IMR-90 (cell line): ENCODE measurements around the gene STIL. TPM values are rescaled to one million over a fixed set of nuclear protein-coding genes. Genes with fewer than 3 reads are reported as not detected.

Experiments used
- CHD1 ChIP-seq: IDR thresholded peaks from 2 replicates; pipeline ENCODE4 v1.6.1; 2012; ENCODE audit warnings: low read depth, low read length, improper control_type of control experiment
- ELK1 ChIP-seq: fragments of 150-350 bp; IDR thresholded peaks from 2 replicates; pipeline ENCODE4 v1.6.1; 2016; ENCODE audit warnings: low read depth, mild to moderate bottlenecking, low read length, moderate library complexity, borderline replicate concordance
- FOS ChIP-seq: fragments of 150-350 bp; IDR thresholded peaks from 2 replicates; pipeline ENCODE4 v1.6.1; 2016; ENCODE audit warnings: low read depth, low read length
- MXI1 ChIP-seq: IDR thresholded peaks from 2 replicates; pipeline ENCODE4 v1.6.1; 2012; ENCODE audit warnings: low read depth, mild to moderate bottlenecking, low read length, moderate library complexity, borderline replicate concordance
- polyA plus RNA-seq, 3 experiments: library from polyadenylated mRNA; depleted of rRNA; stranded (reverse); fragments of >200 nt; gene quantifications; 2 replicates each; pipeline ENCODE4 v1.2.3, GENCODE V29; 2012; ENCODE audit warnings: low replicate concordance in 1 of 3
- total RNA-seq: library from RNA; depleted of rRNA; stranded (reverse); fragments of >200 nt; gene quantifications from 2 replicates; pipeline ENCODE4 v1.2.3, GENCODE V29; 2012

STIL gene
- total and polyA plus RNA-seq, 2 of the 4 experiments (the other 2 are of a cell fraction) = 6.8 to 17.2 TPM

GRCh38 chr1:47333922-47334764 is 20.2 kb upstream of the STIL start (continued):
- TF ChIP-seq ELK1 (no peak), MXI1 (0 out of 2 replicates have a peak, but pooled peaks have one; percentile 30), FOS (no peak), CHD1 (no peak)
